ENCODE results near the gene LAD1. TPM values are rescaled to one million over a fixed set of nuclear protein-coding genes. Genes with fewer than 3 reads are reported as not detected.

LAD1 gene, protein sequence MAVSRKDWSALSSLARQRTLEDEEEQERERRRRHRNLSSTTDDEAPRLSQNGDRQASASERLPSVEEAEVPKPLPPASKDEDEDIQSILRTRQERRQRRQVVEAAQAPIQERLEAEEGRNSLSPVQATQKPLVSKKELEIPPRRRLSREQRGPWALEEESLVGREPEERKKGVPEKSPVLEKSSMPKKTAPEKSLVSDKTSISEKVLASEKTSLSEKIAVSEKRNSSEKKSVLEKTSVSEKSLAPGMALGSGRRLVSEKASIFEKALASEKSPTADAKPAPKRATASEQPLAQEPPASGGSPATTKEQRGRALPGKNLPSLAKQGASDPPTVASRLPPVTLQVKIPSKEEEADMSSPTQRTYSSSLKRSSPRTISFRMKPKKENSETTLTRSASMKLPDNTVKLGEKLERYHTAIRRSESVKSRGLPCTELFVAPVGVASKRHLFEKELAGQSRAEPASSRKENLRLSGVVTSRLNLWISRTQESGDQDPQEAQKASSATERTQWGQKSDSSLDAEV
- polyA plus RNA-seq, result not detected

DNA sequence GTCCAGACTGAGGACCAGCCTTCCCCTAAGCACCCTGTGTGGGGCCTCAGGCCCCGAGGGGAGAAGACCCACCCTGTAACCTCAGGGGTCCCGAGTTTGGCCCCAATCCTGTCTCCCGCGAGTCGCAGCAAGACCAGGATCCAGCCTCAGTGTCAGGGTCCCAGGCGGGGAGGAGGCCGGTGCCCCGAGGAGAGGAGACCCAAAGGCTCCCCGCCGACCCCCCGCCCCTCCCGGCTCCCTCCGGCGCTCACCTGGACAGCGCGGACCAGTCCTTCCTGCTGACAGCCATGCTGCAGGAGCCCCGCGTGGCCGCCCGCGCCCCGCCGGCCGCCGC, at the start of gene LAD1:
Gene LAD1, minus strand, starts transcription at position 307 of the 334 bp plus-strand sequence. Its CDS starts 18 bp downstream, at position 289.
- H3K9me3 Mint-ChIP-seq, result no peaks in the 10 kb centered on the region
- H3K4me1 Mint-ChIP-seq, result no peaks in the 10 kb centered on the region
- no peaks in the 10 kb centered on the region for H3K36me3 Mint-ChIP-seq
- no peak for DNase-seq
- no peak within 1 kb of the TSS for H3K27ac Mint-ChIP-seq
- H3K27me3 Mint-ChIP-seq (ENCODE audit: low read depth in 3 of 3), result peaks cover 3 to 21% (median 7%) of the 10 kb centered on the region in 3 donors
- no peak within 1 kb of the TSS for H3K4me3 Mint-ChIP-seq

DNA sequence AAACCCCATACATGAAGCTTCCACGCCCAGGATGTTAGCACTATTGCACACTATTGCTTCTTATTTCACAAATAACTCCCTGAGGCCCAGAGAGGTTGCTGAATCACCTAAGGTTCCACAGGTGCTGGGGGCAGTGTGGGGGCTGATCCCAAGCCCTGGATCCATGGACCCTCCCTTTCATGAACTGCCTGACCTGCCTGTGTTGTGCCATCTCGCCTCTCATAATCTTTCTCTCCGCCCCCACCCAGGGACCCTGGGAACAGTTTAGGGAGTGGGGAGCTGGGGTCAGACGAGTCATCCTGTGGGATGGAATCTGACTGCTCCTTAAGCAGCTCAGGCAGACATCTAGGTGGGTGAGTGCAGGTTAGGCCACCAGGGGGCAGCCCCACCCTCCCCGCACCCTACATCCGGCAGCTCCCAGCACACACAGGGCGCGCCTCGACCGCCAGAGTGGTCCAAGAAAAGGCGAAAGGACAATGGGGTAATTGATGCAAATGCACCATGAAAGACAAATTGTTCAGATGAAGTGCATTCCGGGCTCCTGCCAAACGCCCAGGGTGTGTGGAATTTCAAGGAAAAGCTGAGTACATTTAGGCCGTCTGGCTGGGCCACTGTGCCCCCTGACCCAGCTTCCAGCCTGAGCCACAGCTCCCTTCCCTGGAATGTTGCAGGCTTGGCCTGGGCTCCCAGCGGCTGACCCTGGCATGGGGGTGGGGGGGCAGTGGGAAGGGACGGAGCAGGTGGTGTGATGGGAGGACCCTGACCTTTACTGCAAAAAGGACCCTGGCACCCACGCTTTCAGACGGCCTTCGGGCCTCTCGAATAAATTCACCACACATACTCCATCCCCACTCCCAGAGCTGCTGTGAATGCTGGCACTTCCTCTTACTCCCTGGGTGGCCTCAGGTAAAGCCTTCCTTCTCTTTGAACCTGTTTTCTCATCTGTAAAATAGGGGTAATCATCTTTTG, 49.1 kb upstream of the LAD1 start:
- peak in 2 of 3 donors; percentile 26 to 32 for DNase-seq
- Mint-ChIP-seq H3K9me3 (no peaks in the 10 kb centered on the region), H3K4me1 (peaks cover 4 to 72% of the 10 kb centered on the region in 2 donors), H3K4me3 (peak overlapping the region in 2 of 5 donors; percentile 47 to 50), H3K27me3 (ENCODE audit: low read depth in 3 of 3) (peaks cover 6 to 10% (median 7%) of the 10 kb centered on the region in 3 donors), H3K36me3 (no peaks in the 10 kb centered on the region), H3K27ac (peak overlapping the region in 1 of 6 donors; percentile 89)

DNA sequence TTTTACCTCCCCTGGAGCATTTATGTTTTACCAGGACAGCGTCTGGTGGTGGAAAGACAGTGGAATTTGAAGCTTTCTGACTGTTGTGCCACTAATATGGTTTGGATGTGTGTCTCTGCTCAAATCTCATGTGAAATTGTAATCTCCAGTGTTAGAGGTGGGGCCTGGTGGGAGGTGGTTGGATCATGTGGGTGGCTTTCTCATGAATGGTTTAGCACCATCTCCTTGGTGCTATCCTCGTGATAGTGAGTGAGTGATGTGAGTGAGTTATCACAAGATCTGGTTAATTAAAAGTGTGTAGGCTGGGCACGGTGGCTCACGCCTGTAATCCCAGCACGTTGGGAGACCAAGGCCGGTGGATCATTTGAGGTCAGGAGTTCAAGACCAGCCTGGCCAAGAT, 46.2 kb upstream of the LAD1 start:
- peak overlapping the region in 2 of 6 donors; percentile 59 to 61 for H3K27ac Mint-ChIP-seq
- H3K36me3 Mint-ChIP-seq, result no peaks in the 10 kb centered on the region
- H3K4me3 Mint-ChIP-seq, result peak overlapping the region in 1 of 5 donors; percentile 26
- peaks cover 6 to 9% (median 8%) of the 10 kb centered on the region in 3 donors for H3K27me3 Mint-ChIP-seq (ENCODE audit: low read depth in 3 of 3)
- no peaks in the 10 kb centered on the region for H3K9me3 Mint-ChIP-seq
- peaks cover 4 to 70% of the 10 kb centered on the region in 2 donors for H3K4me1 Mint-ChIP-seq
- DNase-seq, result peak in 1 of 3 donors; percentile 63

DNA sequence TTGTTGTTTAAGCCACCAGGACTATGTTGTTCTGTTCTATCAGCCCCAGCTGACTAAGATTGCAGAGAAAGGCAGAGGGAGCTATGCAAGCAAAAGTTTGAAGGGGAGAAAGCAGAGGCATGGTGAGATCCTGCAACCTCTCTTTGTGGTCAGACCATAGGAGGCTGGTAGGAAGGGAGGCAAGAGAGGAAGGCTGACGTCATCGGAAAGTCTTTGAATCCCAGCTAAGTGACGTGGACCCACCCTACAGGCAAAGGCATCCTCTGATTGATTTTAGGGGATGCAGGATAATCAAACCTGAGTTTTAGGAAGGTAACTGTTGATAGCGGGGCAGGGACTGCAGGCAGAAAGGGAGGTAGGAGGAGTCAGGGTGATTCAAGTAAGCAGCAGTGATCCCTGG, 45.7 kb upstream of the LAD1 start:
- DNase-seq, result peak in 1 of 3 donors; percentile 9
- peak overlapping the region in 1 of 5 donors; percentile 36 for H3K4me3 Mint-ChIP-seq
- H3K27ac Mint-ChIP-seq, result peak overlapping the region in 2 of 6 donors; percentile 59 to 61
- no peaks in the 10 kb centered on the region for H3K9me3 Mint-ChIP-seq
- peaks cover 6 to 7% (median 6%) of the 10 kb centered on the region in 3 donors for H3K27me3 Mint-ChIP-seq (ENCODE audit: low read depth in 3 of 3)
- H3K36me3 Mint-ChIP-seq, result no peaks in the 10 kb centered on the region
- H3K4me1 Mint-ChIP-seq, result peaks cover 4 to 65% of the 10 kb centered on the region in 2 donors

DNA sequence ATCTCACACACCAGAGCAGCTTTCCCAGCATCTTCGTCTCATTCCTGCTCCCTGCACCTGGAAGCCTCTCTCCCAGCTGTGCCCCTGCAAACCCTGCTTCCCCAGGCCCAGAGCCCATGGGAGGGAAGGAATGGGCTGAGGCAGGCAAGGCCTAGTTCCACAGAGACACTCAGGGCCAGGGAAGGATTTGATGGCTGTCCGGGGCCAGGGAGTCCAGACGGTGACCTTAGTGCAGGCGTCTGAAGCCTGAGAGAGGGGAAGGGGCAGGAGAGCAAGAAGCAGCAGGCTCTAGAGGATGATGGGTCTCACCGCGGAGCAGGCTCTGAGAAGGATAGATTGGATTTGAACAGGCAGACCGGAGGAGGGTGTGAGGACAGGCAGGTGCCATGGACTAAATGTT, 44.6 kb upstream of the LAD1 start:
- no peak for DNase-seq
- no peaks in the 10 kb centered on the region for H3K9me3 Mint-ChIP-seq
- peak overlapping the region in 1 of 5 donors; percentile 10 for H3K4me3 Mint-ChIP-seq
- peak overlapping the region in 1 of 6 donors; percentile 59 for H3K27ac Mint-ChIP-seq
- H3K27me3 Mint-ChIP-seq (ENCODE audit: low read depth in 3 of 3), result peaks cover 5 to 11% (median 5%) of the 10 kb centered on the region in 3 donors
- peaks cover 4 to 55% of the 10 kb centered on the region in 2 donors for H3K4me1 Mint-ChIP-seq
- H3K36me3 Mint-ChIP-seq, result no peaks in the 10 kb centered on the region

DNA sequence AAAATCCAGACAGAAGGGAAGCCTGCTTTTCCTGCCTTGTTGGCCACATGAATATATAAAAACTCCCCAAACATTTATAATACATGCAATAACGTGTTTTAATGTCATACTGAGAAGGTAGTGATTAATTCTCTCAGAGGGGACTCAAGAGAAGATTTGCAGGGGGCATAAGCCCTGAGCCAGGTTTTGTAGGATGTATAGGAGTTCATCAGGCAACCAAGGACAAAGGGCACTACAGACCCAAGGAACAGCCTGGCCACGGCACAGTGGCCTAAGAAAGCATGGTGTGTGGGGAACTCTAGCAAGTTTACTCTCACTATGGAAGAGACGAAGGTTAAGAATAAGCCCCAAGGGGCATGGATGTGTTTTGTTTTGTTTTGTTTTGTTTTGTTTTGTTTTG, 37.8 kb upstream of the LAD1 start:
- DNase-seq, result no peak
- no peaks in the 10 kb centered on the region for H3K36me3 Mint-ChIP-seq
- H3K9me3 Mint-ChIP-seq, result no peaks in the 10 kb centered on the region
- H3K4me3 Mint-ChIP-seq, result no peak overlapping the region
- no peak overlapping the region for H3K27ac Mint-ChIP-seq
- H3K4me1 Mint-ChIP-seq, result peaks cover 5 to 20% of the 10 kb centered on the region in 2 donors
- peaks cover 6 to 14% (median 8%) of the 10 kb centered on the region in 3 donors for H3K27me3 Mint-ChIP-seq (ENCODE audit: low read depth in 3 of 3)

DNA sequence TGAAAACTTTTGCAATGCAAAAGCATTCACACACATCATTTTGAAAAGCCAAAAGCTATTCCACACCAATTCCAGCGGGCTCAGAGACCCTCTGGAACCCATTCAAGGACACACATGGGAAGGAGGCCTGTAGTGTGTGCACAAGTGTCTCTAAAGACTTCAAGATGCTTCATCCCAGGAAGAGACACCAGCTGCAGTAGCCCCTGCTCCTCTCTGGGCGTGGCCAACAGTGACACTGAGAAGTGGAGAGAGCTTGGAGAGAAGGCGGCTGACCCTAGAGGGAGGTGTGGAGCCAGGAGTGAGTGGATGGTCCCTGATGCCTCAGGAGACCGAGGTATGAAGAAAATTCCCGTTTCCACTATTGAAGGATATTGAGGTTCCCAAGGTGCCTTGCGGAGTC, 37.3 kb upstream of the LAD1 start:
- no peaks in the 10 kb centered on the region for H3K36me3 Mint-ChIP-seq
- peaks cover 6 to 14% (median 10%) of the 10 kb centered on the region in 3 donors for H3K27me3 Mint-ChIP-seq (ENCODE audit: low read depth in 3 of 3)
- no peaks in the 10 kb centered on the region for H3K9me3 Mint-ChIP-seq
- H3K4me1 Mint-ChIP-seq, result peaks cover 5 to 14% of the 10 kb centered on the region in 2 donors
- H3K27ac Mint-ChIP-seq, result peak overlapping the region in 1 of 6 donors; percentile 96
- H3K4me3 Mint-ChIP-seq, result no peak overlapping the region
- no peak for DNase-seq

DNA sequence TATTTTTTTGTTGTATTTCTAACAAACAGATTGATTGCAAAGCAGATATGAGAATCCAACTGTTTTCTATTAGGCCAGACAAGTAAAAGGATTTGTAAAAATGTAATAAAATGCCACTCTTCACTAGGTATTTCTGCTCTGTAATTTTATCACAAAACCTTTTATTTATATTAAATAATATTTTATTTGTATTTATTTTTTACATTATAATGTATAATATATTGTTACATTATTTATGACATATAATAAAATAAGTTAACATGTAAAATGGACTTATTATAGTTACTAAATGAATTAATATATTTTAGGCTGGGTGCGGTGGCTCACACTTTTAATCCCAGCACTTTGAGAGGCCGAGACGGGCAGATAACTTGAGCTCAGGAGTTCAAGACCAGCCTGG, 35.1 kb upstream of the LAD1 start:
- peaks cover 5 to 9% of the 10 kb centered on the region in 2 donors for H3K4me1 Mint-ChIP-seq
- peaks cover 0 to 3% (median 0%) of the 10 kb centered on the region in 3 donors for H3K36me3 Mint-ChIP-seq
- H3K4me3 Mint-ChIP-seq, result no peak overlapping the region
- H3K27me3 Mint-ChIP-seq (ENCODE audit: low read depth in 3 of 3), result peaks cover 7 to 11% (median 11%) of the 10 kb centered on the region in 3 donors
- H3K27ac Mint-ChIP-seq, result no peak overlapping the region
- DNase-seq, result no peak
- no peaks in the 10 kb centered on the region for H3K9me3 Mint-ChIP-seq

DNA sequence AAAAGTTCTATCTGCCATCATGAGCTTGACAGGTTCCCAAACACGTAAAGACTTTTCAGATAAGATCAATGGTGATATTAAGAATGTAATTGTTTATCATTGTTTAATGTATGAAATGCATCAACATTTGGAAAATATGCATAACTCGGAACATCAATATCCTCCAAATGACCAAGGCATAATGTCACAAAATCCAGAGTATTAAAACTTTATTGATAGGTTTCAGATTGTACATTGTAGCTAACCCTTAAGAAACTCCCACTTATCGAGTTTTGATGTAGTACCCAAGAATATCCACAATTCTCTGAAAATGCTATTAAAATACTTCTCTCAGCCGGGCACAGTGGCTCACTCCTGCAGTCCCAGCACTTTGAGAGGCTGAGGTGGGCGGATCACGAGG, 34.5 kb upstream of the LAD1 start:
- Mint-ChIP-seq H3K27me3 (ENCODE audit: low read depth in 3 of 3) (peaks cover 7 to 13% (median 11%) of the 10 kb centered on the region in 3 donors), H3K4me1 (peaks cover 5 to 9% of the 10 kb centered on the region in 2 donors), H3K27ac (no peak overlapping the region), H3K9me3 (no peaks in the 10 kb centered on the region), H3K36me3 (peaks cover 0 to 3% (median 0%) of the 10 kb centered on the region in 3 donors), H3K4me3 (no peak overlapping the region)
- DNase-seq, result no peak

DNA sequence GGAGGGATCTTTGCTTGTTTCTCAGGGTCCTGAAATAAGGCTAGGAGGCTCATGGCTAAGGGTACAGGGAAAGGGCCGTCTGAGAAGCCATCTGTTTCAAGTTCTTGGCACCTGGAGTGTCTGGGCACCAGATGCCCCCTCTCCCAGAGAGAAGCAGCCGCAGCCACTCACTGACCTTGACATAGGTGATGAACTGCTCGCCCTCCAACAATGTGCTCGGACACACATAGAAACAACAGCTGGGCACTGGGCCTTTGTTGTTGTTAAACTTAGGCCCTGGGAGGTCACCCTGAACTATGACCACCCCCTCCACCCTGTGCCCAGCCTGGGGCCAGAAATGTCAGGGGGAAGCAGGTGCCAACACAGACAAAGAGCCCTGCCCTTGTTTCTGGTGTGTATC, 31.7 kb upstream of the LAD1 start:
- peaks cover 0 to 3% (median 0%) of the 10 kb centered on the region in 3 donors for H3K36me3 Mint-ChIP-seq
- no peak overlapping the region for H3K27ac Mint-ChIP-seq
- H3K27me3 Mint-ChIP-seq (ENCODE audit: low read depth in 3 of 3), result peaks cover 3 to 10% (median 6%) of the 10 kb centered on the region in 3 donors
- H3K9me3 Mint-ChIP-seq, result no peaks in the 10 kb centered on the region
- H3K4me1 Mint-ChIP-seq, result peaks cover 6 to 16% of the 10 kb centered on the region in 2 donors
- no peak for DNase-seq
- no peak overlapping the region for H3K4me3 Mint-ChIP-seq

DNA sequence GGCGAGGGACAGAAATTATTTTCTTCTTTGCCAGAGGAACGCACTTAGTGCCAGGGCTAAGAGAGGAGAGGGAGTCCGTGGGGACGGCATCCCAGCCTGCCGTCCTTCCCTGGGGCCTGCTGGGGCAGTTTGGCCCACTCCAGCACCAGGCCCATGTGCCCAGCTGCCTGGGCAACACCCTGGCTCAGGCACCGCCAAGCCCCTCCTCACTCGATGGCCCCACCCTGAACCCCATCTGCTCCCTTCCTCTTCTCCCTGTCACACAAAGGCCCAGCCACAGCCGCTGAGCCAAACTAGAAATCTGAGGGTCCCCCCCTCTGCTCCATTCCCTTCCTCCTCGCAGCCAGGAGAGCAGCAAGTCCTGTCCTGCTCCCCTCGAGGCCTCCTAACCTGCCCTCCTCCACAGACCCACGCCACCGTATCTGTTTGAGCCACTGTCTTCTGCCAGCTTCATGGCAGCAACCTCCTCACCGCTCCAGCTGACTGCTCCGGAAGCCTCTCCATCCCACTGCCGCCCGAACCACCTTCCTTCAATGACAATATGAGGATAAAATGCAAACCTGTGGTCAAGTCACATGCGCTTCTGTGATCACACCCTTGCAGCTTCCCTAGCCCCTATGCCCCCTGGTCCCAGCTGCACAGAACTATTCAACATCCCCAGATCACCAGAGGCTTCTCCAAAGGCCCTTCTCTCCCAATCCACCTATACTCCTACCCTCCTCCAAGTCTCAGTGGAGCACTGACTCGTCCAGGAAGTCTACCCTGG, 30.8 kb upstream of the LAD1 start:
- H3K36me3 Mint-ChIP-seq, result peaks cover 0 to 3% (median 0%) of the 10 kb centered on the region in 3 donors
- DNase-seq, result no peak
- H3K4me3 Mint-ChIP-seq, result no peak overlapping the region
- H3K4me1 Mint-ChIP-seq, result peaks cover 4 to 13% of the 10 kb centered on the region in 2 donors
- peaks cover 0 to 2% (median 0%) of the 10 kb centered on the region in 6 donors for H3K9me3 Mint-ChIP-seq
- peaks cover 1 to 7% (median 4%) of the 10 kb centered on the region in 3 donors for H3K27me3 Mint-ChIP-seq (ENCODE audit: low read depth in 3 of 3)
- no peak overlapping the region for H3K27ac Mint-ChIP-seq

DNA sequence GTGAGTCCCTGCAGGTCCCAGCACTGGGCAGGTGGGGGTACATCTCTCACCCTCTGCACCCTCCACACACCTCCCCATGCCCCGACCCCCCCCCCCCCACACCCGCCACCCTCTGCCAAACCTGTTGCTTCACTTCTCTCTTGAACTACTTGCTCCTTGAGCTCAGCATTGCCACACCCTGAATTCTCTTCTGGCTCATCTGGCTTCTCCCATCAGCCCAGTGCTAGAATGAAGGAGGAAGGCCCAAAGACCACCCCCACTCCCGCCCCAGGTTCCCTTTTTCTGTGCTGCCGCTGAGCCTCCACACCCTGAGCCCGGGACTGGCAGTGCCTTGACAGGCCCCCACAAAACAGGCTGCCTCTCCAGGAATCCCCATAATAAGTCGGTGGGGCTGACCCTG, 28.8 kb upstream of the LAD1 start:
- Mint-ChIP-seq H3K27me3 (ENCODE audit: low read depth in 3 of 3) (peaks cover 1 to 7% (median 4%) of the 10 kb centered on the region in 3 donors), H3K27ac (no peak overlapping the region), H3K9me3 (peaks cover 0 to 2% (median 0%) of the 10 kb centered on the region in 6 donors), H3K4me1 (peaks cover 4 to 13% of the 10 kb centered on the region in 2 donors), H3K4me3 (no peak overlapping the region), H3K36me3 (peaks cover 0 to 3% (median 0%) of the 10 kb centered on the region in 3 donors)
- DNase-seq, result no peak

Measured in immature natural killer cell (primary cell).